ENCODE measurements around the gene RSRC1. TPM values are rescaled to one million over a fixed set of nuclear protein-coding genes. Genes with fewer than 3 reads are reported as not detected.
"Not testable (repeated sequence)": the region's sequence is repeated elsewhere in the genome, so short reads cannot be mapped to it uniquely, and the experiment has no call there.

The RSRC1 gene
- total RNA-seq (34.1 and 37.5 TPM in 2 replicates), polyA plus RNA-seq (22.6 and 27.2 TPM in 2 replicates)

GRCh38 chr3:158109804-158110657 lies at the start of gene RSRC1:
Gene RSRC1 (plus strand): TSS chr3:158110089. CDS start chr3:158122105, 12,016 bp downstream.
- Histone ChIP-seq H4K20me1 (ENCODE audit: insufficient read depth, poor library complexity, severe bottlenecking) (no peaks in the 10 kb centered on the region), H3K9me3 (ENCODE audit: low read depth) (no peaks in the 10 kb centered on the region), H3K9me2 (replicated peaks; ENCODE audit: insufficient read depth) (no peaks in the 10 kb centered on the region), H3K27ac (peak within 1 kb of the TSS; percentile 92), H3K36me3 (replicated peaks; ENCODE audit: insufficient read depth, low read depth) (no peaks in the 10 kb centered on the region), H3K4me2 (peak within 1 kb of the TSS; percentile 85), H3K4me1 (ENCODE audit: insufficient read depth) (peaks cover 18% of the 10 kb centered on the region), H3K79me2 (peaks cover 41% of the 10 kb centered on the region), H3K27me3 (peaks cover 41% of the 10 kb centered on the region), H3K4me3 (peak within 1 kb of the TSS; percentile 67), H2AFZ (peak within 1 kb of the TSS; percentile 84)
- WGBS (ENCODE audit: low lambda C conversion rate, missing lambda C conversion rate) = under 1% methylated on average over 57 of the region's 57 CpGs
- TF ChIP-seq EZH2 (IDR thresholded peaks at IDR 0.05; ENCODE audit: borderline replicate concordance) = no peak
- TF ChIP-seq CTCF (IDR thresholded peaks at IDR 0.05; ENCODE audit: poor library complexity) = no peak
- TF ChIP-seq EZH2phosphoT487 (IDR thresholded peaks at IDR 0.05; ENCODE audit: low read depth, severe bottlenecking, unreplicated experiment) = no peak
- peak; percentile 94 for DNase-seq (ENCODE audit: low spot score)

GRCh38 chr3:158065574-158065973 lies 44.3 kb upstream of the RSRC1 start:
- not testable (repeated sequence) for H4K20me1 ChIP-seq (ENCODE audit: insufficient read depth, poor library complexity, severe bottlenecking); H3K4me2 ChIP-seq; H3K9me3 ChIP-seq (ENCODE audit: low read depth); H3K36me3 ChIP-seq (replicated peaks; ENCODE audit: insufficient read depth, low read depth); DNase-seq (ENCODE audit: low spot score); H3K79me2 ChIP-seq; H2AFZ ChIP-seq; H3K27ac ChIP-seq; H3K4me3 ChIP-seq; H3K4me1 ChIP-seq (ENCODE audit: insufficient read depth); H3K9me2 ChIP-seq (replicated peaks; ENCODE audit: insufficient read depth); H3K27me3 ChIP-seq
- 92% methylated on average over 2 of the region's 2 CpGs for WGBS (ENCODE audit: low lambda C conversion rate, missing lambda C conversion rate)

- H4K20me1 ChIP-seq (ENCODE audit: insufficient read depth, poor library complexity, severe bottlenecking) = no peaks in the 10 kb centered on the region
- H3K9me3 ChIP-seq (ENCODE audit: low read depth) = no peaks in the 10 kb centered on the region
- H3K27me3 ChIP-seq = peaks cover 3% of the 10 kb centered on the region
- TF ChIP-seq EZH2 (IDR thresholded peaks at IDR 0.05; ENCODE audit: borderline replicate concordance) (no peak), EZH2phosphoT487 (IDR thresholded peaks at IDR 0.05; ENCODE audit: low read depth, severe bottlenecking, unreplicated experiment) (no peak), CTCF (IDR thresholded peaks at IDR 0.05; ENCODE audit: poor library complexity) (no peak)
- H3K36me3 ChIP-seq (replicated peaks; ENCODE audit: insufficient read depth, low read depth) = no peaks in the 10 kb centered on the region
- no peaks in the 10 kb centered on the region for H3K9me2 ChIP-seq (replicated peaks; ENCODE audit: insufficient read depth)
- H3K4me3 ChIP-seq = no peak overlapping the region
- no peaks in the 10 kb centered on the region for H3K79me2 ChIP-seq
- H2AFZ ChIP-seq = no peak overlapping the region
- H3K4me1 ChIP-seq (ENCODE audit: insufficient read depth) = no peaks in the 10 kb centered on the region
- H3K27ac ChIP-seq = no peak overlapping the region
- DNase-seq (ENCODE audit: low spot score) = no peak
- H3K4me2 ChIP-seq = no peak overlapping the region
Measured at GRCh38 chr3:158072790-158073189, 37.1 kb upstream of the RSRC1 start.

GRCh38 chr3:158074591-158074990 lies 35.3 kb upstream of the RSRC1 start:
- Histone ChIP-seq H3K27ac (no peak overlapping the region), H2AFZ (no peak overlapping the region), H3K4me1 (ENCODE audit: insufficient read depth) (no peaks in the 10 kb centered on the region), H3K36me3 (replicated peaks; ENCODE audit: insufficient read depth, low read depth) (no peaks in the 10 kb centered on the region), H3K4me3 (no peak overlapping the region), H3K27me3 (peaks cover 3% of the 10 kb centered on the region), H3K79me2 (no peaks in the 10 kb centered on the region), H4K20me1 (ENCODE audit: insufficient read depth, poor library complexity, severe bottlenecking) (no peaks in the 10 kb centered on the region), H3K9me2 (replicated peaks; ENCODE audit: insufficient read depth) (no peaks in the 10 kb centered on the region), H3K9me3 (ENCODE audit: low read depth) (no peaks in the 10 kb centered on the region), H3K4me2 (no peak overlapping the region)
- no peak for DNase-seq (ENCODE audit: low spot score)
- TF ChIP-seq EZH2 (IDR thresholded peaks at IDR 0.05; ENCODE audit: borderline replicate concordance) (no peak), CTCF (IDR thresholded peaks at IDR 0.05; ENCODE audit: poor library complexity) (no peak), EZH2phosphoT487 (IDR thresholded peaks at IDR 0.05; ENCODE audit: low read depth, severe bottlenecking, unreplicated experiment) (no peak)
- WGBS (ENCODE audit: low lambda C conversion rate, missing lambda C conversion rate) = 74% methylated on average over 1 of the region's 1 CpG

Data from hepatocyte (in vitro differentiated cells).